WTC11 (cell line): ENCODE data around the gene DCUN1D2.

Experiments
- CREB1 ChIP-seq: sonication (generic); formaldehyde crosslinking; IDR thresholded peaks from 2 replicates; pipeline ENCODE4 v1.8.0; 2023; ENCODE audit warnings: mild to moderate bottlenecking, missing genetic modification reagents
- FOXJ3 ChIP-seq: sonication (generic); formaldehyde crosslinking; IDR thresholded peaks from 2 replicates; pipeline ENCODE4 v1.9.0; 2021; ENCODE audit warnings: missing genetic modification reagents, mild to moderate bottlenecking, borderline replicate concordance
- GTF2I ChIP-seq: fragments of 250-450 bp; sonication (Bioruptor Pico); conservative IDR thresholded peaks from 2 replicates; pipeline ENCODE4 v1.4.0; 2021; ENCODE audit warnings: mild to moderate bottlenecking
- JAZF1 ChIP-seq: fragments of 250-450 bp; sonication (Bioruptor Pico); IDR thresholded peaks from 2 replicates; pipeline ENCODE4 v1.9.0; 2021; ENCODE audit warnings: moderate library complexity, mild to moderate bottlenecking, inconsistent platforms
- SP1 ChIP-seq: sonication (generic); formaldehyde crosslinking; conservative IDR thresholded peaks from 2 replicates; pipeline ENCODE4 v1.8.1; 2022; ENCODE audit warnings: missing genetic modification reagents
- TEAD4 ChIP-seq: sonication (generic); formaldehyde crosslinking; IDR thresholded peaks from 2 replicates; pipeline ENCODE4 v1.8.0; 2022; ENCODE audit warnings: mild to moderate bottlenecking, missing genetic modification reagents
- TF ChIP-seq, protein P1 (sequence below): fragments of 200-600 bp; IDR thresholded peaks from 2 replicates; pipeline ENCODE4 v1.8.0; 2022; ENCODE audit warnings: antibody characterized with exemption
- TF ChIP-seq, protein P2 (sequence below): sonication (generic); formaldehyde crosslinking; IDR thresholded peaks from 2 replicates; pipeline ENCODE4 v1.8.1; 2022; ENCODE audit warnings: mild to moderate bottlenecking, missing genetic modification reagents, moderate library complexity, borderline replicate concordance
- TF ChIP-seq, protein P3 (sequence below): sonication (generic); formaldehyde crosslinking; IDR thresholded peaks from 2 replicates; pipeline ENCODE4 v1.8.0; 2023; ENCODE audit warnings: mild to moderate bottlenecking, missing genetic modification reagents
- TF ChIP-seq, protein P4 (sequence below): sonication (generic); formaldehyde crosslinking; IDR thresholded peaks from 2 replicates; pipeline ENCODE4 v1.8.0; 2022; ENCODE audit warnings: mild to moderate bottlenecking, missing genetic modification reagents
- TF ChIP-seq, protein P5 (sequence below): fragments of 250-450 bp; sonication (Bioruptor Pico); IDR thresholded peaks from 2 replicates; pipeline ENCODE4 v1.9.0; 2021; ENCODE audit warnings: mild to moderate bottlenecking
- TF ChIP-seq, protein P6 (sequence below): sonication (generic); formaldehyde crosslinking; IDR thresholded peaks from 2 replicates; pipeline ENCODE4 v1.8.1; 2023; ENCODE audit warnings: mild to moderate bottlenecking, missing genetic modification reagents

DNA sequence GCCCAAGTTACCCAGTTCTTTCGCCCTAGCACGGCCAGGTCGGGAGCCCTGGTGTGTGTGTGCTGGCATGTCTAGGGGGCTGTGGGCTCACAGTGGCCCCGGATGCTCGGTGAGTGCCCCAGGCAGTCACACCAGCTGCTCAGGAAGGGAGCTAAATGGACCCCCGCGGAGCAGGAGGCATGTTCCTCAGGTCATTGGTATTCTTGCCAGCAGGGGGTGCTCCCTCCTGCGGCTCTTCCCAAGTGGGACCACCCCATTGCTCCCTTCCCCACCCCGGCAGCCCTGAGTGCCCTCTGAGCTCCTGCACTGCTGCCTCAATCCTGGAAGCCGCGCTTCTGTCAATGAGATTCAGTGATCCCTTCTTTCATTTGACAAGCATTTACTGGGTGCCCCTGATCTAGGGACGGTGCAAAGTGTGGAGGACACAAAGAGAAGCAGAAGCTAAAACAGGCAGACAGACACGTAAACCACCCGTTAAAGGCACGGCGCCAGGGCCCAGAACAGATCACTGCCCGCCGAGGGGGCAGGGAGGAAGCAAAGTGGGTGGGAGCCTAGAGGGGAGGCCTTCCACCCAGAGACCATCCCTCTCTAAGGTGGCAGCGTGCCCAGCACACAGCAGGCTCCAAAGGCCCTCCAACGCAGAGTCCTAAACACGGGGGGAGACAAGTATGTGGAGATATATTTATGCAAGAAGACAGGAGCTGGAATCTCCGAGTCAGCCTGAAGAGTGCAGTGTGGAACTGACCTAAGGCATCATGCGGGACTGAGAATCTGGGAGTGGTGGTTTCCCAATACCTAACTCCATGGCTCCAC, 32.1 kb downstream of the DCUN1D2 start:
- TF ChIP-seq FOXJ3 (CRISPR knock-in tag) (no peak), JAZF1 (no peak), TEAD4 (CRISPR knock-in tag) (no peak), SP1 (CRISPR knock-in tag) (no peak), CREB1 (CRISPR knock-in tag) (no peak), GTF2I (CRISPR knock-in tag) (no peak)
- TF ChIP-seq, protein P1, sequence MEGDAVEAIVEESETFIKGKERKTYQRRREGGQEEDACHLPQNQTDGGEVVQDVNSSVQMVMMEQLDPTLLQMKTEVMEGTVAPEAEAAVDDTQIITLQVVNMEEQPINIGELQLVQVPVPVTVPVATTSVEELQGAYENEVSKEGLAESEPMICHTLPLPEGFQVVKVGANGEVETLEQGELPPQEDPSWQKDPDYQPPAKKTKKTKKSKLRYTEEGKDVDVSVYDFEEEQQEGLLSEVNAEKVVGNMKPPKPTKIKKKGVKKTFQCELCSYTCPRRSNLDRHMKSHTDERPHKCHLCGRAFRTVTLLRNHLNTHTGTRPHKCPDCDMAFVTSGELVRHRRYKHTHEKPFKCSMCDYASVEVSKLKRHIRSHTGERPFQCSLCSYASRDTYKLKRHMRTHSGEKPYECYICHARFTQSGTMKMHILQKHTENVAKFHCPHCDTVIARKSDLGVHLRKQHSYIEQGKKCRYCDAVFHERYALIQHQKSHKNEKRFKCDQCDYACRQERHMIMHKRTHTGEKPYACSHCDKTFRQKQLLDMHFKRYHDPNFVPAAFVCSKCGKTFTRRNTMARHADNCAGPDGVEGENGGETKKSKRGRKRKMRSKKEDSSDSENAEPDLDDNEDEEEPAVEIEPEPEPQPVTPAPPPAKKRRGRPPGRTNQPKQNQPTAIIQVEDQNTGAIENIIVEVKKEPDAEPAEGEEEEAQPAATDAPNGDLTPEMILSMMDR, result no peak
- TF ChIP-seq, protein P2, sequence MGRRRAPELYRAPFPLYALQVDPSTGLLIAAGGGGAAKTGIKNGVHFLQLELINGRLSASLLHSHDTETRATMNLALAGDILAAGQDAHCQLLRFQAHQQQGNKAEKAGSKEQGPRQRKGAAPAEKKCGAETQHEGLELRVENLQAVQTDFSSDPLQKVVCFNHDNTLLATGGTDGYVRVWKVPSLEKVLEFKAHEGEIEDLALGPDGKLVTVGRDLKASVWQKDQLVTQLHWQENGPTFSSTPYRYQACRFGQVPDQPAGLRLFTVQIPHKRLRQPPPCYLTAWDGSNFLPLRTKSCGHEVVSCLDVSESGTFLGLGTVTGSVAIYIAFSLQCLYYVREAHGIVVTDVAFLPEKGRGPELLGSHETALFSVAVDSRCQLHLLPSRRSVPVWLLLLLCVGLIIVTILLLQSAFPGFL (CRISPR knock-in tag), result no peak
- TF ChIP-seq, protein P3, sequence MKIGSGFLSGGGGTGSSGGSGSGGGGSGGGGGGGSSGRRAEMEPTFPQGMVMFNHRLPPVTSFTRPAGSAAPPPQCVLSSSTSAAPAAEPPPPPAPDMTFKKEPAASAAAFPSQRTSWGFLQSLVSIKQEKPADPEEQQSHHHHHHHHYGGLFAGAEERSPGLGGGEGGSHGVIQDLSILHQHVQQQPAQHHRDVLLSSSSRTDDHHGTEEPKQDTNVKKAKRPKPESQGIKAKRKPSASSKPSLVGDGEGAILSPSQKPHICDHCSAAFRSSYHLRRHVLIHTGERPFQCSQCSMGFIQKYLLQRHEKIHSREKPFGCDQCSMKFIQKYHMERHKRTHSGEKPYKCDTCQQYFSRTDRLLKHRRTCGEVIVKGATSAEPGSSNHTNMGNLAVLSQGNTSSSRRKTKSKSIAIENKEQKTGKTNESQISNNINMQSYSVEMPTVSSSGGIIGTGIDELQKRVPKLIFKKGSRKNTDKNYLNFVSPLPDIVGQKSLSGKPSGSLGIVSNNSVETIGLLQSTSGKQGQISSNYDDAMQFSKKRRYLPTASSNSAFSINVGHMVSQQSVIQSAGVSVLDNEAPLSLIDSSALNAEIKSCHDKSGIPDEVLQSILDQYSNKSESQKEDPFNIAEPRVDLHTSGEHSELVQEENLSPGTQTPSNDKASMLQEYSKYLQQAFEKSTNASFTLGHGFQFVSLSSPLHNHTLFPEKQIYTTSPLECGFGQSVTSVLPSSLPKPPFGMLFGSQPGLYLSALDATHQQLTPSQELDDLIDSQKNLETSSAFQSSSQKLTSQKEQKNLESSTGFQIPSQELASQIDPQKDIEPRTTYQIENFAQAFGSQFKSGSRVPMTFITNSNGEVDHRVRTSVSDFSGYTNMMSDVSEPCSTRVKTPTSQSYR (CRISPR knock-in tag), result no peak
- TF ChIP-seq, protein P4, sequence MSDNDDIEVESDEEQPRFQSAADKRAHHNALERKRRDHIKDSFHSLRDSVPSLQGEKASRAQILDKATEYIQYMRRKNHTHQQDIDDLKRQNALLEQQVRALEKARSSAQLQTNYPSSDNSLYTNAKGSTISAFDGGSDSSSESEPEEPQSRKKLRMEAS, result no peak
- TF ChIP-seq, protein P5, sequence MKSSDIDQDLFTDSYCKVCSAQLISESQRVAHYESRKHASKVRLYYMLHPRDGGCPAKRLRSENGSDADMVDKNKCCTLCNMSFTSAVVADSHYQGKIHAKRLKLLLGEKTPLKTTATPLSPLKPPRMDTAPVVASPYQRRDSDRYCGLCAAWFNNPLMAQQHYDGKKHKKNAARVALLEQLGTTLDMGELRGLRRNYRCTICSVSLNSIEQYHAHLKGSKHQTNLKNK, result no peak
- TF ChIP-seq, protein P6, sequence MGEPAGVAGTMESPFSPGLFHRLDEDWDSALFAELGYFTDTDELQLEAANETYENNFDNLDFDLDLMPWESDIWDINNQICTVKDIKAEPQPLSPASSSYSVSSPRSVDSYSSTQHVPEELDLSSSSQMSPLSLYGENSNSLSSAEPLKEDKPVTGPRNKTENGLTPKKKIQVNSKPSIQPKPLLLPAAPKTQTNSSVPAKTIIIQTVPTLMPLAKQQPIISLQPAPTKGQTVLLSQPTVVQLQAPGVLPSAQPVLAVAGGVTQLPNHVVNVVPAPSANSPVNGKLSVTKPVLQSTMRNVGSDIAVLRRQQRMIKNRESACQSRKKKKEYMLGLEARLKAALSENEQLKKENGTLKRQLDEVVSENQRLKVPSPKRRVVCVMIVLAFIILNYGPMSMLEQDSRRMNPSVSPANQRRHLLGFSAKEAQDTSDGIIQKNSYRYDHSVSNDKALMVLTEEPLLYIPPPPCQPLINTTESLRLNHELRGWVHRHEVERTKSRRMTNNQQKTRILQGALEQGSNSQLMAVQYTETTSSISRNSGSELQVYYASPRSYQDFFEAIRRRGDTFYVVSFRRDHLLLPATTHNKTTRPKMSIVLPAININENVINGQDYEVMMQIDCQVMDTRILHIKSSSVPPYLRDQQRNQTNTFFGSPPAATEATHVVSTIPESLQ, result no peak
